Measurements from ENCODE around the gene CHST8. TPM values are rescaled to one million over a fixed set of nuclear protein-coding genes. Genes with fewer than 3 reads are reported as not detected.

The CHST8 gene
- total and polyA plus RNA-seq, 12 donors, result 0.13 to 0.50 (median 0.22) TPM; not detected in 3

DNA sequence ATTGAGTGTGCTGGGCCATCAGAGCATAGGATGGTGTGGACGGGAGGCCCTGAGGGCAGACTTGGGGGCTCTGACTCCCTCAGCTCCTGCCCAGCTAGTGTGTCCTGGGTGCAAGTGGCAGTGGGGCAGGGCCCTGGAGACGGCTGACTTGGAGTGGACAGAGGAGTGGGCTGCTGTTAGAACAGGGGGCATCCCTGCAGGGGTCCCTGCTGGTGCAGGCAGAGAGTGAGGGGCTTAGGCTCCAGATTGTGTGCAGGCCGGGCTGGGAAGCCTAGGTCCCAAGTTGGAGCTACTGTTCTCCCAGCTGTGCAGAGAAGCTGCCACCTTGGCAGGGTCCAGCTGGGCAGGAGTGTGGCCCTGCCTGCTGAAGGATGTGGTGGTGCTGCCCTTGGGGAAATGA, 183.6 kb downstream of the CHST8 start:
- WGBS, 2 donors, result 85 to 89% methylated on average over 3 of the region's 3 CpGs
- no peak for DNase-seq
- Histone ChIP-seq H3K27me3 (no peaks in the 10 kb centered on the region), H3K4me3 (no peak overlapping the region), H3K4me1 (peaks cover 0 to 42% (median 11%) of the 10 kb centered on the region in 9 donors), H3K9me3 (no peaks in the 10 kb centered on the region), H3K36me3 (peaks cover 0 to 97% (median 12%) of the 10 kb centered on the region in 9 donors), H3K27ac (no peak overlapping the region)
- no peak for ATAC-seq
- intact Hi-C loops (cut with DNase I), result no loop called here
- TF ChIP-seq, protein P1, sequence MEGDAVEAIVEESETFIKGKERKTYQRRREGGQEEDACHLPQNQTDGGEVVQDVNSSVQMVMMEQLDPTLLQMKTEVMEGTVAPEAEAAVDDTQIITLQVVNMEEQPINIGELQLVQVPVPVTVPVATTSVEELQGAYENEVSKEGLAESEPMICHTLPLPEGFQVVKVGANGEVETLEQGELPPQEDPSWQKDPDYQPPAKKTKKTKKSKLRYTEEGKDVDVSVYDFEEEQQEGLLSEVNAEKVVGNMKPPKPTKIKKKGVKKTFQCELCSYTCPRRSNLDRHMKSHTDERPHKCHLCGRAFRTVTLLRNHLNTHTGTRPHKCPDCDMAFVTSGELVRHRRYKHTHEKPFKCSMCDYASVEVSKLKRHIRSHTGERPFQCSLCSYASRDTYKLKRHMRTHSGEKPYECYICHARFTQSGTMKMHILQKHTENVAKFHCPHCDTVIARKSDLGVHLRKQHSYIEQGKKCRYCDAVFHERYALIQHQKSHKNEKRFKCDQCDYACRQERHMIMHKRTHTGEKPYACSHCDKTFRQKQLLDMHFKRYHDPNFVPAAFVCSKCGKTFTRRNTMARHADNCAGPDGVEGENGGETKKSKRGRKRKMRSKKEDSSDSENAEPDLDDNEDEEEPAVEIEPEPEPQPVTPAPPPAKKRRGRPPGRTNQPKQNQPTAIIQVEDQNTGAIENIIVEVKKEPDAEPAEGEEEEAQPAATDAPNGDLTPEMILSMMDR (IDR thresholded peaks at IDR 0.05), result no peak

DNA sequence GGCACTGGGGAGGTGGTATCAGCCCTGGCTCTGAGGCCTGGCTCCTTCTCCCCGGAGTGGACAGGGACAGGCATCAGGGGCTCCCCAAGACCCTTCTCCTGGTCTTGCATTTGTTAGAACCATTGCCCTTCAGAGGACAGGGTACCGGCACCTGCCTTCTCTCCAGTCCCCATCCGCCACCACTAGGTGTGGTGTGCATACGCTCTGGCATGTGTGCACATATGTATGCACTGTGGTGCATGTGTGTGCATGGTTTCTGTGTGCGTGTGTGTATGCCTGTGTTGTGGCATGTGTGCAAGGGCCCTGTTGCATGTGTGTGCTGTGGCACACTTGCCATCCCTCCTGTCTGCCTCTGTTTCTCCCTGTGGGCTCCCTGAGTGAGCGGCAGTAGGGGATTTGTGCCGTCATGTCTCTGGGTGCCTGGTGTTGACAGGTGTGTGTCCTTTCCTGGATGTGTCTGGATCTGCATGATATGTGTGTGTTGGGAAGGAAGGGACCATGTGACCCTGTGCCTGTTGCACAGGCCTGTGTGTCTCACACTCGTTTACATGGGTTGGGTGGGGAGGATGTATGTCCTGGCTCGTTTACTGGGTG, 184.2 kb downstream of the CHST8 start:
- Histone ChIP-seq H3K27me3 (no peaks in the 10 kb centered on the region), H3K9me3 (no peaks in the 10 kb centered on the region), H3K36me3 (peaks cover 0 to 95% (median 12%) of the 10 kb centered on the region in 9 donors), H3K27ac (no peak overlapping the region), H3K4me3 (no peak overlapping the region), H3K4me1 (peaks cover 0 to 42% (median 11%) of the 10 kb centered on the region in 9 donors)
- DNase-seq (no peak), ATAC-seq (no peak)
- WGBS, 2 donors, result 85 to 87% methylated on average over 9 of the region's 9 CpGs
- TF ChIP-seq, protein P1 (IDR thresholded peaks at IDR 0.05), result no peak
- intact Hi-C loops (cut with DNase I), result no loop called here

DNA sequence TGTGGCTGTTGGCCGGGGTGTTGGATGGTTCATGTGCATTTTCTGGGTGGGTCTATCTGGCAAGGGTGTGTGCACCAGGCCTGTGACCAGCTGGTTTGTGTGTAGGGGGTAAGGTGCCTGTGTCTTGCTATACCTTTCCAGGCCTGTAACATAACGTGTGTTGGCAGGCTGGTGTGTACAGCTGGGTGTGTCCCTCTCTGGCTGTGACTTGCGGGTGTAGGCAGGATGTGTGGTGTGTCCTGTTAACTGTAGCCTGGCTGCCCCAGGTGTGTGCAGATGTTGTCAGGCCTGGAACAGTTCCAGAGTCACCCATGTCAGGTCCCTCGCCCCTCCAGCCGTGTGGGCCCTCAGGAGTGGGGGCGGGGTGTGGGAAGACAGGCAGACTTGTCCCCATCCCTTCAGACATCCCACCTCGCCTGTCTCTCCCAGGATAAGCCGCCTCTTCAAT, 184.7 kb downstream of the CHST8 start:
- Histone ChIP-seq H3K27ac (no peak overlapping the region), H3K36me3 (peaks cover 0 to 95% (median 8%) of the 10 kb centered on the region in 9 donors), H3K4me1 (peaks cover 0 to 42% (median 11%) of the 10 kb centered on the region in 9 donors), H3K27me3 (no peaks in the 10 kb centered on the region), H3K9me3 (no peaks in the 10 kb centered on the region), H3K4me3 (no peak overlapping the region)
- 73 to 84% methylated on average over 8 of the region's 8 CpGs for WGBS, 2 donors
- intact Hi-C loops (cut with DNase I), result no loop called here
- DNase-seq, result no peak
- TF ChIP-seq, protein P1 (IDR thresholded peaks at IDR 0.05), result no peak
- no peak for ATAC-seq

DNA sequence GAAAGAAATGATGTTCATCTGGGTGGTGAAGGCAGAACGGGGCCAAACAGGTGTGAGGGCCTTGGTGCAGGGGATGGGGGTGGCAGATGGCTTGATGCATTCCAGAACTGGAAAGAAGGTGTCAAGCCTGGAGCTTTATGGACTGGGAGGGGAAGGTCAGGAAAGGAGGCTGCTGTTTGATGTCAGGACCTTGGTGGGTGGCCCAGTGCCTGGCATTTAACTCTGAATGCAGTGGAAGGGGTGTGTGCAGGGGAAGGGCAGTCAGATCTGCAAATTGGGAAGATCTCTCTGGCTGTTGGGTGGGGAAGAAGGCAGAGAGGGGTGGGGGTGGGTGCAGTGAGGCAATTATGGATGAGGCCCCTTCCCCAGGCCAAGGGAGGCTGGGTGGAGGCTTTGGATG, 186.6 kb downstream of the CHST8 start:
- DNase-seq, result no peak

More for the DNA sequence above, 186.6 kb downstream of the CHST8 start:
- no peak for ATAC-seq
- no peaks in the 10 kb centered on the region for H3K27me3 ChIP-seq
- peaks cover 0 to 97% (median 9%) of the 10 kb centered on the region in 9 donors for H3K36me3 ChIP-seq
- H3K27ac ChIP-seq, result no peak overlapping the region
- 86 to 90% methylated on average over 1 of the region's 1 CpG for WGBS, 2 donors
- TF ChIP-seq, protein P1 (IDR thresholded peaks at IDR 0.05), result no peak
- intact Hi-C loops (cut with DNase I), result no loop called here
- peaks cover 0 to 35% (median 11%) of the 10 kb centered on the region in 9 donors for H3K4me1 ChIP-seq
- H3K9me3 ChIP-seq, result no peaks in the 10 kb centered on the region
- no peak overlapping the region for H3K4me3 ChIP-seq

Measured in heart right ventricle (tissue), 16 donors.